Mesenchymal stem cell (in vitro differentiated cells and primary cell): ENCODE measurements around the gene TAS1R2.

Experiments
- DNase-seq: peaks from one replicate; pipeline ENCODE4 v3.0.0-alpha.2; 2013
- H2AFZ ChIP-seq: one replicate; pipeline ENCODE4 v1.6.1; 2013; ENCODE audit warnings: low read depth, mild to moderate bottlenecking, control low read depth, inconsistent platforms, low read length, moderate library complexity
- H2AK5ac ChIP-seq: 2 replicates; pipeline ENCODE4 v1.6.1; 2013; ENCODE audit warnings: low read length, moderate library complexity, mild to moderate bottlenecking, inconsistent platforms; ENCODE audit not compliant: severe bottlenecking
- H2BK120ac ChIP-seq: one replicate; pipeline ENCODE4 v1.6.1; 2013; ENCODE audit warnings: low read depth, mild to moderate bottlenecking, inconsistent platforms, low read length, moderate library complexity
- H2BK12ac ChIP-seq, 2 experiments: one replicate each; pipeline ENCODE4 v1.6.1; 2013; ENCODE audit warnings: inconsistent platforms in 2 of 2, low read length in 2 of 2, mild to moderate bottlenecking in 2 of 2, moderate library complexity in 2 of 2, control low read depth in 1 of 2
- H2BK15ac ChIP-seq: one replicate; pipeline ENCODE4 v1.6.1; 2013; ENCODE audit warnings: mild to moderate bottlenecking, low read depth, inconsistent platforms; ENCODE audit not compliant: poor library complexity, severe bottlenecking
- H2BK5ac ChIP-seq: 2 replicates; pipeline ENCODE4 v1.6.1; 2013; ENCODE audit warnings: low read depth, mild to moderate bottlenecking, low read length, control low read depth, inconsistent platforms; ENCODE audit not compliant: poor library complexity, severe bottlenecking
- H3K14ac ChIP-seq, 2 experiments: one replicate each; pipeline ENCODE4 v1.6.1; 2013; ENCODE audit warnings: inconsistent platforms in 2 of 2, low read length in 2 of 2, control low read depth in 1 of 2, mild to moderate bottlenecking in 1 of 2, moderate library complexity in 1 of 2
- H3K18ac ChIP-seq, 2 experiments: one replicate each; pipeline ENCODE4 v1.6.1; 2013; ENCODE audit warnings: inconsistent platforms in 2 of 2, low read length in 2 of 2, control low read depth in 1 of 2, low read depth in 1 of 2, mild to moderate bottlenecking in 1 of 2
- H3K23ac ChIP-seq, 2 experiments: one replicate each; pipeline ENCODE4 v1.6.1; 2013; ENCODE audit warnings: inconsistent platforms in 2 of 2, low read length in 2 of 2, mild to moderate bottlenecking in 2 of 2, moderate library complexity in 2 of 2, control low read depth in 1 of 2
- H3K27ac ChIP-seq: 2 replicates; pipeline ENCODE4 v1.5.1; 2013; ENCODE audit warnings: mild to moderate bottlenecking, moderate library complexity, low read length, control low read depth, inconsistent platforms; ENCODE audit not compliant: poor library complexity, severe bottlenecking
- H3K27me3 ChIP-seq, 2 experiments: 2 replicates each; pipeline versions ENCODE4 v1.6.1 to v1.7.0; 2013; ENCODE audit warnings: low read length in 2 of 2, mild to moderate bottlenecking in 2 of 2, moderate library complexity in 2 of 2, control low read depth in 1 of 2, inconsistent platforms in 1 of 2; ENCODE audit not compliant: control insufficient read depth in 1 of 2, insufficient read depth in 1 of 2
- H3K36me3 ChIP-seq, 2 experiments: 2 replicates each; pipeline versions ENCODE4 v1.6.1 to v1.7.0; 2013; ENCODE audit warnings: low read length in 2 of 2, control low read depth in 1 of 2, inconsistent platforms in 1 of 2, low read depth in 1 of 2, mild to moderate bottlenecking in 1 of 2; ENCODE audit not compliant: insufficient read depth in 2 of 2, control insufficient read depth in 1 of 2
- H3K4ac ChIP-seq, 2 experiments: one replicate each; pipeline ENCODE4 v1.6.1; 2013; ENCODE audit warnings: inconsistent platforms in 2 of 2, low read length in 2 of 2, mild to moderate bottlenecking in 2 of 2, moderate library complexity in 2 of 2, control low read depth in 1 of 2, low read depth in 1 of 2
- H3K4me1 ChIP-seq: 2 replicates; pipeline ENCODE4 v1.6.1; 2013; ENCODE audit warnings: low read depth, low read length, control low read depth; ENCODE audit not compliant: control insufficient read depth, insufficient read depth
- H3K4me2 ChIP-seq: 2 replicates; pipeline ENCODE4 v1.6.1; 2013; ENCODE audit warnings: low read length, mild to moderate bottlenecking, inconsistent platforms; ENCODE audit not compliant: poor library complexity, severe bottlenecking
- H3K4me3 ChIP-seq, 2 experiments: 2 replicates each; pipeline versions ENCODE4 v1.5.1 to v1.7.0; 2013; ENCODE audit warnings: low read length in 2 of 2, mild to moderate bottlenecking in 2 of 2, control low read depth in 1 of 2, low read depth in 1 of 2; ENCODE audit not compliant: insufficient read depth in 1 of 2
- H3K79me1 ChIP-seq: replicated peaks from 2 replicates; pipeline ENCODE4 v1.6.1; 2013; ENCODE audit warnings: mild to moderate bottlenecking, control low read depth, low read length, inconsistent platforms; ENCODE audit not compliant: poor library complexity, severe bottlenecking
- H3K9ac ChIP-seq: 2 replicates; pipeline ENCODE4 v1.7.0; 2013; ENCODE audit warnings: mild to moderate bottlenecking, low read length, moderate library complexity
- H3K9me3 ChIP-seq: 2 replicates; pipeline ENCODE4 v1.7.0; 2013; ENCODE audit warnings: mild to moderate bottlenecking, low read length; ENCODE audit not compliant: control insufficient read depth
- H4K8ac ChIP-seq: one replicate; pipeline ENCODE4 v1.6.1; 2013; ENCODE audit warnings: inconsistent platforms, mild to moderate bottlenecking, low read length, moderate library complexity
- H4K91ac ChIP-seq: one replicate; pipeline ENCODE4 v1.6.1; 2013; ENCODE audit warnings: mild to moderate bottlenecking, low read length, inconsistent platforms
- WGBS: methylation state at CpG from one replicate; pipeline ENCODE4 v1.1.7; 2013; ENCODE audit warnings: mixed read lengths; 5-methylcytosine and 5-hydroxymethylcytosine counted together

TAS1R2 gene

GRCh38 chr1:18816808-18817207, 42.7 kb downstream of the TAS1R2 start:
- Histone ChIP-seq H2BK120ac (no peak overlapping the region), H3K27ac (no peak overlapping the region), H3K9me3 (no peaks in the 10 kb centered on the region), H3K27me3 (peaks cover 43 to 68% of the 10 kb centered on the region in 2 experiments), H3K23ac (no peak overlapping the region), H4K8ac (no peak overlapping the region), H2BK12ac (no peak overlapping the region), H4K91ac (no peak overlapping the region), H3K14ac (no peak overlapping the region), H2BK5ac (no peak overlapping the region), H2AFZ (no peak overlapping the region), H2BK15ac (no peak overlapping the region), H2AK5ac (no peak overlapping the region), H3K36me3 (no peaks in the 10 kb centered on the region), H3K18ac (no peak overlapping the region), H3K4me1 (peaks cover 2% of the 10 kb centered on the region), H3K79me1 (no peaks in the 10 kb centered on the region), H3K4me3 (no peak overlapping the region), H3K9ac (no peak overlapping the region), H3K4me2 (no peak overlapping the region), H3K4ac (no peak overlapping the region)
- DNase-seq: no peak
- WGBS: 60% methylated on average over 2 of the region's 2 CpGs

- H2BK5ac ChIP-seq: no peak overlapping the region
- no peak overlapping the region for H3K23ac ChIP-seq
- no peak overlapping the region for H3K9ac ChIP-seq
- no peak overlapping the region for H2AFZ ChIP-seq
- H4K91ac ChIP-seq: no peak overlapping the region
- no peak for DNase-seq
- H2BK15ac ChIP-seq: no peak overlapping the region
- no peaks in the 10 kb centered on the region for H3K79me1 ChIP-seq
- no peak overlapping the region for H2BK120ac ChIP-seq
- WGBS: 71% methylated on average over 9 of the region's 10 CpGs
- H3K18ac ChIP-seq: no peak overlapping the region
- no peak overlapping the region for H4K8ac ChIP-seq
- no peaks in the 10 kb centered on the region for H3K9me3 ChIP-seq
- peaks cover 2% of the 10 kb centered on the region for H3K4me1 ChIP-seq
- H2AK5ac ChIP-seq: no peak overlapping the region
- no peak overlapping the region for H3K14ac ChIP-seq
- H3K4me3 ChIP-seq: no peak overlapping the region
- H3K4me2 ChIP-seq: no peak overlapping the region
- no peak overlapping the region for H2BK12ac ChIP-seq
- peaks cover 39 to 63% of the 10 kb centered on the region in 2 experiments for H3K27me3 ChIP-seq
- no peak overlapping the region for H3K4ac ChIP-seq
- no peak overlapping the region for H3K27ac ChIP-seq
- H3K36me3 ChIP-seq: no peaks in the 10 kb centered on the region
Measured at GRCh38 chr1:18814874-18815531, 44.5 kb downstream of the TAS1R2 start.

GRCh38 chr1:18814425-18814824, 45.0 kb downstream of the TAS1R2 start:
- H2BK12ac ChIP-seq: no peak overlapping the region
- no peak overlapping the region for H3K9ac ChIP-seq
- H3K23ac ChIP-seq: no peak overlapping the region
- no peak overlapping the region for H2BK120ac ChIP-seq
- no peak overlapping the region for H2AK5ac ChIP-seq
- H3K36me3 ChIP-seq: no peaks in the 10 kb centered on the region
- H3K27ac ChIP-seq: no peak overlapping the region
- H3K18ac ChIP-seq: no peak overlapping the region
- no peak overlapping the region for H3K14ac ChIP-seq
- peaks cover 2% of the 10 kb centered on the region for H3K4me1 ChIP-seq
- H3K27me3 ChIP-seq: peaks cover 33 to 60% of the 10 kb centered on the region in 2 experiments
- H2BK5ac ChIP-seq: no peak overlapping the region
- H3K79me1 ChIP-seq: no peaks in the 10 kb centered on the region
- 43% methylated on average over 6 of the region's 6 CpGs for WGBS
- H3K4ac ChIP-seq: no peak overlapping the region
- no peaks in the 10 kb centered on the region for H3K9me3 ChIP-seq
- H4K91ac ChIP-seq: no peak overlapping the region
- no peak overlapping the region for H2BK15ac ChIP-seq
- H3K4me3 ChIP-seq: no peak overlapping the region
- no peak for DNase-seq
- no peak overlapping the region for H4K8ac ChIP-seq
- no peak overlapping the region for H3K4me2 ChIP-seq
- H2AFZ ChIP-seq: no peak overlapping the region

GRCh38 chr1:18812453-18812939, 47.0 kb downstream of the TAS1R2 start:
- no peak overlapping the region for H3K4me2 ChIP-seq
- no peak for DNase-seq
- peaks cover 2% of the 10 kb centered on the region for H3K4me1 ChIP-seq
- no peak overlapping the region for H3K18ac ChIP-seq
- H3K9me3 ChIP-seq: no peaks in the 10 kb centered on the region
- H3K4ac ChIP-seq: no peak overlapping the region
- H3K27ac ChIP-seq: no peak overlapping the region
- no peaks in the 10 kb centered on the region for H3K79me1 ChIP-seq
- no peak overlapping the region for H2BK120ac ChIP-seq
- no peak overlapping the region for H3K4me3 ChIP-seq
- 77% methylated on average over 7 of the region's 7 CpGs for WGBS
- no peak overlapping the region for H4K91ac ChIP-seq
- H2BK12ac ChIP-seq: no peak overlapping the region
- H3K23ac ChIP-seq: no peak overlapping the region
- no peak overlapping the region for H3K14ac ChIP-seq
- no peak overlapping the region for H2BK15ac ChIP-seq
- H2AFZ ChIP-seq: no peak overlapping the region
- H3K9ac ChIP-seq: no peak overlapping the region
- H3K27me3 ChIP-seq: peaks cover 19 to 54% of the 10 kb centered on the region in 2 experiments
- H4K8ac ChIP-seq: no peak overlapping the region
- no peaks in the 10 kb centered on the region for H3K36me3 ChIP-seq
- H2BK5ac ChIP-seq: no peak overlapping the region
- H2AK5ac ChIP-seq: no peak overlapping the region
